GM06990 (cell line): ENCODE data around the gene POLR2B.
A peak's percentile ranks its signal among the peaks of the same experiment; 100 is the strongest.

Experiments
- DNase-seq: peaks from one replicate; pipeline ENCODE4 v3.0.0-alpha.2; 2011; ENCODE audit not compliant: insufficient read length; ENCODE audit errors: extremely low read depth
- H3K27me3 ChIP-seq: replicated peaks from 2 replicates; pipeline ENCODE4 v1.6.0; 2011; ENCODE audit warnings: low read length; ENCODE audit not compliant: control insufficient read depth, insufficient read depth
- H3K36me3 ChIP-seq: 2 replicates; pipeline ENCODE4 v1.5.1; 2011; ENCODE audit warnings: low read length; ENCODE audit not compliant: control insufficient read depth, insufficient read depth
- H3K4me3 ChIP-seq: replicated peaks from 2 replicates; pipeline ENCODE4 v1.5.1; 2011; ENCODE audit warnings: low read depth, mild to moderate bottlenecking, control low read depth, low read length
- TF ChIP-seq, protein P1 (sequence below): IDR thresholded peaks from 2 replicates; pipeline ENCODE4 v1.5.1; 2011; ENCODE audit warnings: low read length, control low read depth, mild to moderate bottlenecking, inconsistent platforms; ENCODE audit not compliant: insufficient read depth, poor library complexity, severe bottlenecking

Gene POLR2B

DNA sequence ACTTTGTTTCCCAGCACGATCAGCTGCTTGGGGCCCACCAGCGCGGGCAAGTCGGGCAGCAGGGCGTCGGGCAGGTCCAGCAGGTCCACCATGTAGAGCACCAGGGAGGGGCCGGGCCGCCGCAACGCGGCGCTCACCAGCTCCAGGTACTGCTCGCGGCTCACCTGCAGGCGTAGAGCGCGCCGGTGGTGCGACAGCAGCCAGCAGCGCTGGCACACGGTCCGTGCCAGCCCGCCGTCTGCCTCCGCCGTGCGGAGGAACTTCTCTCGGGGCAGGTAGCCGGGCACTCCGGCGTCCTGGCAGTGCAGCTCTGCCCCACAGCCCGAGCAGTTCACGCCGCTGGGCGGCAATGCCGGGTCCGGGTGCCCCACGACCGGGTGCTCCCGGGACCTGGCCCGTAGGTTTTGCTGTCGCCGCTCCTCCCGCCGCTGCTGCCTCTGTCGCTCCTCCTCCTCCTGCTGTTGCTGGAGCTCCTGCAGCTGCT is 1.8 kb upstream of the POLR2B start:
- TF ChIP-seq, protein P1, sequence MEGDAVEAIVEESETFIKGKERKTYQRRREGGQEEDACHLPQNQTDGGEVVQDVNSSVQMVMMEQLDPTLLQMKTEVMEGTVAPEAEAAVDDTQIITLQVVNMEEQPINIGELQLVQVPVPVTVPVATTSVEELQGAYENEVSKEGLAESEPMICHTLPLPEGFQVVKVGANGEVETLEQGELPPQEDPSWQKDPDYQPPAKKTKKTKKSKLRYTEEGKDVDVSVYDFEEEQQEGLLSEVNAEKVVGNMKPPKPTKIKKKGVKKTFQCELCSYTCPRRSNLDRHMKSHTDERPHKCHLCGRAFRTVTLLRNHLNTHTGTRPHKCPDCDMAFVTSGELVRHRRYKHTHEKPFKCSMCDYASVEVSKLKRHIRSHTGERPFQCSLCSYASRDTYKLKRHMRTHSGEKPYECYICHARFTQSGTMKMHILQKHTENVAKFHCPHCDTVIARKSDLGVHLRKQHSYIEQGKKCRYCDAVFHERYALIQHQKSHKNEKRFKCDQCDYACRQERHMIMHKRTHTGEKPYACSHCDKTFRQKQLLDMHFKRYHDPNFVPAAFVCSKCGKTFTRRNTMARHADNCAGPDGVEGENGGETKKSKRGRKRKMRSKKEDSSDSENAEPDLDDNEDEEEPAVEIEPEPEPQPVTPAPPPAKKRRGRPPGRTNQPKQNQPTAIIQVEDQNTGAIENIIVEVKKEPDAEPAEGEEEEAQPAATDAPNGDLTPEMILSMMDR: peak; percentile 7
- H3K27me3 ChIP-seq: no peaks in the 10 kb centered on the region
- no peak for DNase-seq
- H3K36me3 ChIP-seq: peaks cover 8% of the 10 kb centered on the region
- peak overlapping the region; percentile 84 for H3K4me3 ChIP-seq

DNA sequence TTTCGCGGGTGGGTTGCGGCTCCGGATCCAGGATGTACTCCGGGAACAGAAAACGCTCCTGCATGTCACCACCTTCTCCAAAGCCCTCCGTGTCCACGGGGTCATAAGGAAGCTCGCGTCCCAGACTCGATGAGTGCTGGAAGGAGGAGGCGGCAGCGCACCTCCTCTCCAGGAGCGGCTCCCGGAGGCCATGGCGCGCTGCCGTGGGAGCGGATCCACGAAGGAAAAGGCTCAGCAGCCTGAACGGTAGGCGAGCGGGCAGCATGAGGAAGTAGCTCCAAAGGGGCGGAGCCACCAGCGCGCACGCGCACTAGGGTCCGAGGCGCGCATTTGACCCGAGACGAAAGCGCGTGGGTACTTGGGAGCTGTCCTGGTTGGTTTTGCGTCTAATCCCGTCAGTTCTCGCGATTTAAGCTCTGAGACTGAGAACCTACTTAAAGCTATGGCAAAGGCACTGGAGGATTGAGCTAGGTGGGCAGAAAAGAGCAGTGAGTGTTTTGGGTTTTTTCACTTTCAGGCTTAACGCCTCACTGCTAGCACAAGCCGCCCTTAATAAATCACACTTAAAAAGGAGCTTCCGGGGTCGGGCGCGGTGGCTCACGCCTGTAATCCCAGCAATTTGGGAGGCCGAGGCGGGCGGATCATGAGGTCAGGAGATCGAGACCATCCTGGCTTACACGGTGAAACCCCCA is 1.2 kb upstream of the POLR2B start, which contains the start of gene NOA1:
TSS of gene NOA1 (minus strand) at position 286 of the 692 bp plus-strand sequence. CDS start at position 265, 21 bp downstream.
- H3K27me3 ChIP-seq: no peaks in the 10 kb centered on the region
- TF ChIP-seq, protein P1: no peak
- DNase-seq: peak; percentile 100
- peak within 1 kb of the TSS; percentile 84 for H3K4me3 ChIP-seq
- H3K36me3 ChIP-seq: peaks cover 7% of the 10 kb centered on the region

DNA sequence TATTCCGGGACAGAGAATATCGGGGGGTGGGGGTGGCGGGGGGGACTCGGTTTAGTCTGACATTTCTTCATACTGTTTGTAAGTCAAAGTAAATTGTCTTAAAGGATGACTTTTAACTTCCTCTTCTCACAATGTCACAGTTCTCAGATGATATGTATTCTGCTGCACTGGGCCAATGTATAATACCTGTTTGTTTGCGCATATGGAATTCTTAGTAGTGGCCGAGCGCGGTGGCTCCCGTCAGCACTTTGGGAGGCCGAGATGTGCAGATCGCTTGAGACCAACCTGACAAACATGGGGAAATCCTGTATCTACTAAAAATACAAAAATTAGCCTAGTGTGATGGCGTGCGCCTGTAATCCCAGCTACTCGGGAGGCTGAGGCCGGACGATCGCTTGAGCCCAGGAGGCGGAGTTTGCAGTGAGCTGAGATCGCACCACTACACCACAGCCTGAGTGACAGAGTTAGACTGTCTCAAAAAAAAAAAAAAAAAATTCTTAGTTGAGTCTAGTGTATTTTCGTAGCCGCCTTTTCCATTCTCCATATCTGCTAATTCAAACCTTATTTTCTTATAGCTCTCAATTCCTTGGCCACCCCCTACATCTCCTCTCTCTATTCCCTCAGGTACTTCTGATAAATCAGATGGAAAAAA is 851 bp downstream of the POLR2B start:
- TF ChIP-seq, protein P1: no peak
- Histone ChIP-seq H3K4me3 (peak overlapping the region; percentile 84), H3K27me3 (no peaks in the 10 kb centered on the region), H3K36me3 (no peaks in the 10 kb centered on the region; the same call in 1 of the 2 replicates)
- DNase-seq: peak; percentile 46

DNA sequence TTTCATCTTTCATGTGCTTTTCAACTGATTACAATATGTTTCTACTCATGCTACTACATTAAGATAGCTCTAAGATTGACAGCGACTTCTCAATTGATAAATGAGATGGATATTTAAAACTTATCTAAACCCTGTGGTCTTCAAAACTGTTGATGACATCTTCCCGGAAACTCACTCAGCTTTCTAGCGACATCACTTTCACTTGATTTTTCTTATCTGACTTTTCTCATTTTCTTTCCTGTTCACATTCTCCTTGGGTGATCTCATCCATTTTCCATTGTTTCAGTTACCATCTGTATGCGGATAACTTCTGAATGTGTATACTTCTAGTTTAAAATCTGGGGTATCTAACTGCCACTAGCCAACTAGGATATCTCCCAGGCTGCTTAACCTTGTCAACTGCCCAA is 3.1 kb downstream of the POLR2B start:
- TF ChIP-seq, protein P1: no peak
- H3K36me3 ChIP-seq: peaks cover 4% of the 10 kb centered on the region
- no peak overlapping the region for H3K4me3 ChIP-seq

DNA sequence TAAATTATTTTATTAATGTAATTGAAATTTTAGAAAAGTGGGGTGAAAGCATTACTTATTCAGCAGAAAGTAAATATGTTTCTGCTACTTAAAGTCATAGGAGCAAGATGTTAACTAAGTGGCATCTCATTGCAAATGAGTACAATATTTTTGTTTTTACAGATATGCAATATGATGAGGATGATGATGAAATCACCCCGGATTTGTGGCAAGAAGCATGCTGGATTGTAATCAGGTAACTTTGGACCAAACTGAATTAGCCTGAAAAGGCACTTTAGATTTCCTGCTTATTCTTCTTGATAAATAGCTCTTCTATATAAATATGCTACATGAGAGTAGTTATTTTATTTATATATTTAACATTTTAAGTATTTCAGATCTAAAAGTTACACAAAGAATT is 7.5 kb downstream of the POLR2B start:
- Histone ChIP-seq H3K4me3 (no peak overlapping the region), H3K27me3 (no peaks in the 10 kb centered on the region), H3K36me3 (peaks cover 11% of the 10 kb centered on the region)
- TF ChIP-seq, protein P1: no peak
- no peak for DNase-seq

More for the DNA sequence above, 3.1 kb downstream of the POLR2B start:
- no peaks in the 10 kb centered on the region for H3K27me3 ChIP-seq
- DNase-seq: no peak
